Fibroblast of mammary gland (primary cell): ENCODE results near the gene TMEM151A.

Experiments used
- DNase-seq: peaks from one replicate; pipeline ENCODE4 v3.0.0-alpha.2; 2010; ENCODE audit warnings: low read depth
- H3K4me3 ChIP-seq: 2 replicates; pipeline ENCODE4 v1.5.1; 2011; ENCODE audit warnings: low read depth, mild to moderate bottlenecking, low read length, moderate library complexity; ENCODE audit not compliant: control insufficient read depth
- TF ChIP-seq, protein P1 (sequence below): conservative IDR thresholded peaks from 2 replicates; pipeline ENCODE4 v1.5.1; 2011; ENCODE audit warnings: low read depth, low read length, inconsistent platforms; ENCODE audit not compliant: control insufficient read depth, insufficient read depth

TMEM151A gene

DNA sequence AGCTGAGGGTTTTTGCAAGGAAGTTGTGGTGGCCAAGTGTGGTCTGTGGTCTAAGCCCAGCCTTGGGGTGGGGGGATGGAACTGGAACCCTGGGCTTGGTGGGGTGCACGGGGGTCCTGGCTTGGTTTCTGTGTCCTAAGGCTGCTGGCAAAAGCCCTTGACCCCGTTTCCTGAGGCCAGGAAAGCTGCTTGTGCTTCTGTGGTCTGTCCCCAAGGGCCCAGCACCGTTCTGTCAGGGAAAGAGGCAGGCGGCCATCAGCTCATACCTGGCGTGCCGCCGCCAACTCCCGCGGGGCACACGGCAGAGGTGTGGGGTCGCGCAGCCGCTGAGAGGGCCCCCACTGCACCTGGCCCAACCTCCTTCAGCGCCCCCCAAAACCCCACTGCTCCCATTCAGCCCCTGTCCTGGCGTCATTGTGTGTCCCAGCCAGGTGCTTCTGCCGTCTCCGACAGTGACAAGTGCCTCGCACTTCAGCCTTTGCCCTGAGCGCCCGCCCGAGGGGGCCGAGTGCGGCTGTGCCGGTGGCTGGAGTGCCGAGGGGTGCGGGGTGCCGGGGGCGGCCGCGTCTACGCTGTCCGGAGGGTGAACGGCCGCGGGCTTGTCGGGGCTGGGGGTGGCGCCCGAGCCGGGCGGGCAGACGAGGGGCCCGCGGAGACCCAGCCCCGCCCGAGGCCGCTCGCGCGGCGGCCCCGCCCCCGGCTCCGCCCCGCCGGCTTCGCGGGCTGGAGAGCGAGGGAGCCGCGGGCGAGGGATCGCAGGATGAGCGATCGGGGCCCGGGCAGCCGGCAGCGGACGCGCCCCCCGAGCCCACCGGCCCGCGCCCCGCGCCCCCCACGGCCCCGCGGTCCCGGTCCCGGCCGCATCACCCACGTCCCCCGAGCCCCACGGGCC is 14.0 kb upstream of the TMEM151A start, which contains the start of gene CNIH2:
Gene CNIH2, plus strand, starts transcription at position 705 of the 892 bp plus-strand sequence. CDS start 282 bp downstream, outside the sequence.
- no peak for DNase-seq
- no peak within 1 kb of the TSS for H3K4me3 ChIP-seq
- TF ChIP-seq, protein P1, sequence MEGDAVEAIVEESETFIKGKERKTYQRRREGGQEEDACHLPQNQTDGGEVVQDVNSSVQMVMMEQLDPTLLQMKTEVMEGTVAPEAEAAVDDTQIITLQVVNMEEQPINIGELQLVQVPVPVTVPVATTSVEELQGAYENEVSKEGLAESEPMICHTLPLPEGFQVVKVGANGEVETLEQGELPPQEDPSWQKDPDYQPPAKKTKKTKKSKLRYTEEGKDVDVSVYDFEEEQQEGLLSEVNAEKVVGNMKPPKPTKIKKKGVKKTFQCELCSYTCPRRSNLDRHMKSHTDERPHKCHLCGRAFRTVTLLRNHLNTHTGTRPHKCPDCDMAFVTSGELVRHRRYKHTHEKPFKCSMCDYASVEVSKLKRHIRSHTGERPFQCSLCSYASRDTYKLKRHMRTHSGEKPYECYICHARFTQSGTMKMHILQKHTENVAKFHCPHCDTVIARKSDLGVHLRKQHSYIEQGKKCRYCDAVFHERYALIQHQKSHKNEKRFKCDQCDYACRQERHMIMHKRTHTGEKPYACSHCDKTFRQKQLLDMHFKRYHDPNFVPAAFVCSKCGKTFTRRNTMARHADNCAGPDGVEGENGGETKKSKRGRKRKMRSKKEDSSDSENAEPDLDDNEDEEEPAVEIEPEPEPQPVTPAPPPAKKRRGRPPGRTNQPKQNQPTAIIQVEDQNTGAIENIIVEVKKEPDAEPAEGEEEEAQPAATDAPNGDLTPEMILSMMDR, result no peak

- DNase-seq, result no peak
- no peak overlapping the region for H3K4me3 ChIP-seq
- TF ChIP-seq, protein P1, result no peak
Observed at GRCh38 chr11:66278363-66279091, 13.2 kb upstream of the TMEM151A start.

- TF ChIP-seq, protein P1, result no peak
- no peak overlapping the region for H3K4me3 ChIP-seq
- no peak for DNase-seq
Observed at GRCh38 chr11:66279092-66279734, 12.5 kb upstream of the TMEM151A start.

- TF ChIP-seq, protein P1, result no peak
- H3K4me3 ChIP-seq, result no peak overlapping the region
- no peak for DNase-seq
Observed at GRCh38 chr11:66280428-66280827, 11.3 kb upstream of the TMEM151A start.

GRCh38 chr11:66281001-66281400 is 10.7 kb upstream of the TMEM151A start:
- no peak for DNase-seq
- no peak overlapping the region for H3K4me3 ChIP-seq
- TF ChIP-seq, protein P1, result no peak

- H3K4me3 ChIP-seq, result no peak overlapping the region
- TF ChIP-seq, protein P1, result no peak
- no peak for DNase-seq
Observed at GRCh38 chr11:66281776-66282467, 9.8 kb upstream of the TMEM151A start.
